A549 treated with CpdA at 1 μM for 4 hours (cell line): ENCODE results near the gene TMEM17. TPM values are rescaled to one million over a fixed set of nuclear protein-coding genes. Genes with fewer than 3 reads are reported as not detected.

ENCODE experiments used
- total RNA-seq: library from RNA; stranded (reverse); fragments of 200-300 nt; extraction: Qiagen RNA extraction; gene quantifications from 5 replicates; pipeline ENCODE4 v1.2.3, GENCODE V29; 2022; ENCODE audit warnings: low read depth

The TMEM17 gene
- 5.0 to 6.1 TPM (median 5.3 TPM) in 5 replicates for total RNA-seq

GRCh38 chr2:62505750-62506420 lies at the start of gene TMEM17:
Gene TMEM17, minus strand, starts transcription at chr2:62506195. Its CDS starts 66 bp downstream, at chr2:62506129.

Other genes with a start within 250 kb of the TMEM17 start
- 44.9 to 71.9 TPM (median 58.9 TPM) in 5 replicates for gene EHBP1, start 199.5 kb upstream of the TMEM17 start, total RNA-seq